Upper lobe of left lung (tissue), 6 donors: ENCODE measurements around the gene B3GALT6. TPM values are rescaled to one million over a fixed set of nuclear protein-coding genes. Genes with fewer than 3 reads are reported as not detected.

Experiments used
- ATAC-seq, 2 donors: fragments of 200-7000 bp; cut with Tn5 transposase; one replicate each; pipeline ENCODE4 v1.9.1; 2022; ENCODE audit warnings: mild to moderate bottlenecking in 2 of 2, moderate library complexity in 2 of 2; ENCODE audit not compliant: low FRiP score in 2 of 2
- DNase-seq, 2 donors: peaks; one replicate each; pipeline ENCODE4 v3.0.0-alpha.2; 2019 to 2020
- H3K27ac ChIP-seq, 4 donors: fragments of 200-600 bp; sonication (generic); one replicate each; pipeline ENCODE4 v1.5.1; 2016 to 2019
- H3K27me3 ChIP-seq, 4 donors: fragments of 200-600 bp; sonication (generic); one replicate each; pipeline ENCODE4 v1.5.1; 2017 to 2019
- H3K36me3 ChIP-seq, 4 donors: fragments of 200-600 bp; sonication (generic); one replicate each; pipeline ENCODE4 v1.5.1; 2016 to 2019
- H3K4me1 ChIP-seq, 4 donors: fragments of 200-600 bp; sonication (generic); one replicate each; pipeline ENCODE4 v1.5.1; 2018 to 2019
- H3K4me3 ChIP-seq, 4 donors: fragments of 200-600 bp; sonication (generic); one replicate each; pipeline ENCODE4 v1.5.1; 2017 to 2019; ENCODE audit warnings: mild to moderate bottlenecking in 2 of 4, moderate library complexity in 1 of 4
- H3K9me3 ChIP-seq, 4 donors: fragments of 200-600 bp; sonication (generic); one replicate each; pipeline ENCODE4 v1.5.1; 2018 to 2019
- EP300 ChIP-seq, 4 donors: sonication (generic); formaldehyde crosslinking; IDR thresholded peaks; one replicate each; pipeline ENCODE4 v1.5.1; 2017; ENCODE audit warnings: antibody characterized with exemption in 4 of 4, control low read depth in 2 of 4
- POLR2A ChIP-seq, 4 donors: fragments of 450-650 bp; IDR thresholded peaks; one replicate each; pipeline ENCODE4 v1.5.1; 2016 to 2017; ENCODE audit warnings: antibody characterized with exemption in 4 of 4, mild to moderate bottlenecking in 2 of 4
- POLR2AphosphoS5 ChIP-seq, 2 donors: sonication (generic); formaldehyde crosslinking; IDR thresholded peaks; one replicate each; pipeline ENCODE4 v1.5.1; 2017; ENCODE audit warnings: antibody characterized with exemption in 2 of 2
- WGBS, 2 donors: methylation state at CpG; one replicate each; pipeline ENCODE4 v1.1.5; 2017 to 2018; 5-methylcytosine and 5-hydroxymethylcytosine counted together
- total RNA-seq, 6 donors: library from RNA; depleted of rRNA in 4 of 6; stranded (reverse); fragments of >200 nt in 4 of 6; gene quantifications; one replicate each; pipeline versions ENCODE4 v1.1.0 to v1.2.1, GENCODE V29; 2016 to 2021
- TF ChIP-seq, protein P1 (sequence below), 6 experiments: fragments of 450-650 bp in 4 of 6; fragments of 200-600 bp in 2 of 6; sonication (generic) in 2 of 6; IDR thresholded peaks; one replicate each; pipeline ENCODE4 v1.5.1; 2016 to 2019; ENCODE audit warnings: antibody characterized with exemption in 6 of 6
- donor health status: DM: no; HTN: no; CAD: no; lungs with moderate emphysema.
- donor health status: DM: no; HTN: yes; CAD: no; lungs with severe emphysema.

The B3GALT6 gene
- total RNA-seq, 6 donors from 2014 or later = 15.2 to 31.3 (median 19.9) TPM

DNA sequence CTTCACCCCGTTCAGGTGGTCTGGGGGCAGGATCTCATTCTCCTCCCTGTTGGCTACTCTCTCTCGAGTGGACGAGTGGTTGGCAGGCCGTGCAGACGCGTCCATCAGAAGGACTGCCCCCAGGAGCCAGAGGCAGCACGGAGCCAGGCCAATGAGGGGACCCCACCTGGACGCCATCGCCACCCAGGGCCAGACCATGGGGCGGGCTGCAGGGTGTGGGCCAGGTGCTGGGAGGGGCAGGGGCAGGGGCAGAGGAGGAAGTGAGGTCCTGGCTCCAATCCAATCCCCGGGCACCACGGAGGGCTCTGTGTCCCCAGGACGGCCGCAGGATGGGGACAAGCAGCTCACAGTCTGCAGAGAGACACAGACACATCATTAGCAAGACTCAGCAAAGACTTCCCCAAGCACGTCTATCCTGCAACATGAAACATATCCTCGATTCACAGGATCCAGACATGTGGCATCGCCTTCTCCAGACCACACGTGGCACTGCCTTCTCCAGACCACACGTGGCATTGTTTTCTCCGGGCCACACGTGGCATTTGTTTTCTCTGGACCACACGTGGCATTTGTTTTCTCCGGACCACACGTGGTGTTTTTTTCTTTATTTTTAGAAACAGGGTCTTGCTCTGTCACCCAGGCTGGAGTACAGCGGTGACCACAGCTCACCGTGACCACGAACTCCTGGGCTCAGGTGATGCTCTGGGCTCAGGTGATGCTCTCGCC is 3.3 kb upstream of the B3GALT6 start:
- WGBS, 2 donors = 88 to 96% methylated on average over 17 to 26 of the region's 28 CpGs
- TF ChIP-seq EP300 (IDR thresholded peaks at IDR 0.05) (no peak), POLR2AphosphoS5 (IDR thresholded peaks at IDR 0.05) (no peak), POLR2A (IDR thresholded peaks at IDR 0.05) (no peak)
- TF ChIP-seq, protein P1, sequence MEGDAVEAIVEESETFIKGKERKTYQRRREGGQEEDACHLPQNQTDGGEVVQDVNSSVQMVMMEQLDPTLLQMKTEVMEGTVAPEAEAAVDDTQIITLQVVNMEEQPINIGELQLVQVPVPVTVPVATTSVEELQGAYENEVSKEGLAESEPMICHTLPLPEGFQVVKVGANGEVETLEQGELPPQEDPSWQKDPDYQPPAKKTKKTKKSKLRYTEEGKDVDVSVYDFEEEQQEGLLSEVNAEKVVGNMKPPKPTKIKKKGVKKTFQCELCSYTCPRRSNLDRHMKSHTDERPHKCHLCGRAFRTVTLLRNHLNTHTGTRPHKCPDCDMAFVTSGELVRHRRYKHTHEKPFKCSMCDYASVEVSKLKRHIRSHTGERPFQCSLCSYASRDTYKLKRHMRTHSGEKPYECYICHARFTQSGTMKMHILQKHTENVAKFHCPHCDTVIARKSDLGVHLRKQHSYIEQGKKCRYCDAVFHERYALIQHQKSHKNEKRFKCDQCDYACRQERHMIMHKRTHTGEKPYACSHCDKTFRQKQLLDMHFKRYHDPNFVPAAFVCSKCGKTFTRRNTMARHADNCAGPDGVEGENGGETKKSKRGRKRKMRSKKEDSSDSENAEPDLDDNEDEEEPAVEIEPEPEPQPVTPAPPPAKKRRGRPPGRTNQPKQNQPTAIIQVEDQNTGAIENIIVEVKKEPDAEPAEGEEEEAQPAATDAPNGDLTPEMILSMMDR (IDR thresholded peaks at IDR 0.05) = no peak
- Histone ChIP-seq H3K27me3 (no peaks in the 10 kb centered on the region), H3K36me3 (peaks cover 14 to 50% (median 41%) of the 10 kb centered on the region in 4 donors), H3K9me3 (peaks cover 0 to 3% (median 0%) of the 10 kb centered on the region in 4 donors), H3K4me1 (peaks cover 27 to 41% (median 31%) of the 10 kb centered on the region in 4 donors), H3K4me3 (no peak overlapping the region), H3K27ac (no peak overlapping the region)
- no peak for ATAC-seq
- peak in 1 of 2 donors; percentile 69 for DNase-seq

DNA sequence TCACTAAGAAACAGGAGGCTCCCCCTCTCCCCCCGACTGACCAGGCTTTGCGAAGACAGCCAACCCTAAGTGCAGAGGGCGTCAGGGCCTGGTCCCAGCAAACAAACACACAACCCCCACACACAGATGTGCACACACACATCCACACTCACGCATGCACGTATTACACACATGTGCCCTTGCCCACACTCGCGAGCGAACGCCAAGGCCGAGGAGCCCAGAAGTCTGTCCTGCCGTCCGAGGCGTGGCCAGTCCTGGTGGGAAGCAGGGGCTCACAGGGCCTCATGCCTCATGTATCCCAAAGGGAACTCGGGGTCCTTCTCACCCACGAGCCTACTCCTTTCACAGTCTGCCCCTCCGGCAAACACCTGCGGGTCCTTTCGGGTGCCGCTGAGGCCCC is 2.3 kb upstream of the B3GALT6 start:
- peaks cover 14 to 42% (median 37%) of the 10 kb centered on the region in 4 donors for H3K36me3 ChIP-seq
- peak in 1 of 2 donors; percentile 62 for DNase-seq

DNA sequence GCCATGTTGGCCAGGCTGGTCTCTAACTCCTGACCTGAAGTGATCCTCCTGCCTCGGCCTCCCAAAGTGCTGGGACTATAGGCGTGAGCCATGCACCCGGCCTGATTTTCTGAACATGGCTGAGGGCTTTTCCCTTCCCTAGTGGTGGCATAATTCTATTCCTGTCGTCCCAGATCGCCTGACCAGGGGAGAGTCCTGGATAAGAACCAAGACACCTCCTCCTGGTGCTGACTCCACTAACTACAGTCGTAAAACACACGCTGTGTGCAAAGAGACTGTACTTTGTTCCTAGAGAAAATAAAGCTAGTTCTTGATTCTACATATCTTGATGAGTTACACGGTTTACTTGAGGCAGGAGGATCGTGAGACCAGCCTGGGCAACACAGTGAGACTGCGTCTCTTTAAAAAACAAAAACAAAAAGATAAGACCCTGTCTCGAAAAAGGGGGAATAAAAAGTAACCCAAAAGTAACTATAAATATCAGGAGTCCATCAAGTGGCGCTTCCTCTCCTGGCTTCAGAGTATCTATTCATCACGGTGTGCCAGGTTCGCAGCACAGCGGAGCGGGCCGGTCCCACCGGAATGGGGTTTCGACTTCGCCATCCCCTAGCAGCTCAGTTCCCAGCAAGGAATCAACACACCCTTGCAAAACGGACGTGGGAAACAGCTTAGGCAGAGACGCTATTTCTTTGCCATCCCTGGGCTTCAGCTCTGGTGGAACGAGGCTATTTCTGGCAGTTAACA is 1.2 kb upstream of the B3GALT6 start:
- Histone ChIP-seq H3K27ac (peak overlapping the region; percentile 81 to 96 (median 90)), H3K9me3 (peaks cover 0 to 3% (median 0%) of the 10 kb centered on the region in 4 donors), H3K4me3 (peak overlapping the region; percentile 76 to 97 (median 86)), H3K27me3 (no peaks in the 10 kb centered on the region), H3K4me1 (peaks cover 27 to 55% (median 32%) of the 10 kb centered on the region in 4 donors), H3K36me3 (peaks cover 14 to 32% (median 29%) of the 10 kb centered on the region in 4 donors)
- DNase-seq (peak in 1 of 2 donors; percentile 50), ATAC-seq (no peak)
- 16% methylated on average over 20 to 24 of the region's 24 CpGs for WGBS, 2 donors
- TF ChIP-seq POLR2A (IDR thresholded peaks at IDR 0.05) = no peak
- TF ChIP-seq POLR2AphosphoS5 (IDR thresholded peaks at IDR 0.05) = no peak
- TF ChIP-seq EP300 (IDR thresholded peaks at IDR 0.05) = no peak
- TF ChIP-seq, protein P1 (IDR thresholded peaks at IDR 0.05) = peak in 2 of 6 experiments; percentile 8 to 20

More for the DNA sequence above, 2.3 kb upstream of the B3GALT6 start:
- TF ChIP-seq POLR2A (IDR thresholded peaks at IDR 0.05) = no peak
- no peak for TF ChIP-seq POLR2AphosphoS5 (IDR thresholded peaks at IDR 0.05)
- TF ChIP-seq EP300 (IDR thresholded peaks at IDR 0.05) = no peak
- TF ChIP-seq, protein P1 (IDR thresholded peaks at IDR 0.05) = no peak
- no peak overlapping the region for H3K27ac ChIP-seq
- H3K27me3 ChIP-seq = no peaks in the 10 kb centered on the region
- peaks cover 27 to 51% (median 32%) of the 10 kb centered on the region in 4 donors for H3K4me1 ChIP-seq
- H3K9me3 ChIP-seq = peaks cover 0 to 3% (median 0%) of the 10 kb centered on the region in 4 donors
- ATAC-seq = no peak
- 86 to 95% methylated on average over 16 to 19 of the region's 19 CpGs for WGBS, 2 donors
- peak overlapping the region in 1 of 4 donors; percentile 76 for H3K4me3 ChIP-seq

DNA sequence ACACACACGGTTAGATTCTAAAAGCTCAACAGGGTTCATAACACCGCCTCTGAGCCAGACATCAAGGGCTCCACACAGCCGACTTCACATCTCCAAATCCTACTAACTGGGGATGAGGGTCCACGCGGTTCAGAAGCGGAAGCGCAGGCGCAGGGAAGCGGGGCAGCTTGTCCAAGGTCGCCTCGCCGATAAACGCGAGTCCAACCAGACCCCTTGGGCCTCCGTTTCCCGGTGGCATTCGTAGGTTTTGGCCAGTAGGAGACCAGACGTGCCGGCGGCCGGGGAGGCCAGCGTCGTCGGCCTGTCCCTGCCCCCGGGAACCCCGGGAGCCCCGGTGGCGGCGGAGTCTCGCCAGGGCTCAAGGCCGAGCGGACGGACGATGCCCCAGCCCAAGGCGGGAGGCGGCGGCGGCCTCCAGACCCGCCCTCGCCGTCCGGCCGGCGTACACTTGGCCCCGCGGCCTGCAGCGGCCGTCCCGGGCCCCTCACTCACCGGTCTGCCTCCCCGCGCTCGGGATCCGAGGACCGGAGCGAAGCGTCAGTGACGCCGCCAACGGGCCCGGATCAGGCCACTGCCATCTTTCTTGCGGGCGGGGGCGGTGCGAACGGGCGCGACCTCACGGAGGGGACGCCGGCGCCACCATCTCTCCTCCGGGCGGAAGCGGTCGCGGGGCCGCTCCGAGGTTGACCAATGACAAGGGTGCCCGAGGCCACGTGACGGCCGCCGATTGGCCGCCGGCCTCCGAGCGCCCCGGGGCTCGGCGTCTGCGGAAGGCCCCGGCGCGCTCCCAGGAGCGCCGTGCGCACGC is 433 bp upstream of the B3GALT6 start, which contains the start of gene SDF4:
SDF4 (minus strand) TSS at position 602 of the 808 bp plus-strand sequence. CDS start 3,229 bp downstream, outside the sequence.
- Histone ChIP-seq H3K36me3 (peaks cover 14 to 24% (median 22%) of the 10 kb centered on the region in 4 donors), H3K4me3 (peak within 1 kb of the TSS; percentile 76 to 97 (median 86)), H3K9me3 (peaks cover 0 to 3% (median 0%) of the 10 kb centered on the region in 4 donors), H3K4me1 (peaks cover 27 to 52% (median 32%) of the 10 kb centered on the region in 4 donors), H3K27ac (peak within 1 kb of the TSS; percentile 81 to 96 (median 90)), H3K27me3 (no peaks in the 10 kb centered on the region)
- peak; percentile 95 to 99 for DNase-seq
- ATAC-seq = peak; percentile 94 to 97
- TF ChIP-seq POLR2A (IDR thresholded peaks at IDR 0.05) (peak in 3 of 4 donors; percentile 42 to 83 (median 53)), POLR2AphosphoS5 (IDR thresholded peaks at IDR 0.05) (peak; percentile 73 to 85), EP300 (IDR thresholded peaks at IDR 0.05) (no peak)
- TF ChIP-seq, protein P1 (IDR thresholded peaks at IDR 0.05) = peak in 2 of 6 experiments; percentile 7 to 22
- WGBS, 2 donors = 0 to 1% methylated on average over 3 to 25 of the region's 99 CpGs
